ENCODE results near the gene NUDT14.

Gene NUDT14

GRCh38 chr14:105144026-105144665 is 37.0 kb downstream of the NUDT14 start:
- no peak for DNase-seq

- DNase-seq, result no peak
Measured at GRCh38 chr14:105143451-105144025, 37.6 kb downstream of the NUDT14 start.

GRCh38 chr14:105142651-105143450 is 38.3 kb downstream of the NUDT14 start:
- DNase-seq, result no peak

GRCh38 chr14:105141486-105142281 is 39.4 kb downstream of the NUDT14 start:
- no peak for DNase-seq

- no peak for DNase-seq
Measured at GRCh38 chr14:105141026-105141425, 40.1 kb downstream of the NUDT14 start.

GRCh38 chr14:105140581-105140980 is 40.5 kb downstream of the NUDT14 start:
- no peak for DNase-seq

- DNase-seq, result no peak
Measured at GRCh38 chr14:105139831-105140239, 41.3 kb downstream of the NUDT14 start.

GRCh38 chr14:105139212-105139825 is 41.8 kb downstream of the NUDT14 start:
- DNase-seq, result no peak

- no peak for DNase-seq
Measured at GRCh38 chr14:105138551-105139111, 42.5 kb downstream of the NUDT14 start.

- no peak for DNase-seq
Measured at GRCh38 chr14:105138021-105138541, 43.0 kb downstream of the NUDT14 start.

- DNase-seq, result no peak
Measured at GRCh38 chr14:105137481-105138020, 43.6 kb downstream of the NUDT14 start.

- DNase-seq, result no peak
Measured at GRCh38 chr14:105136401-105137322, 44.5 kb downstream of the NUDT14 start.

GRCh38 chr14:105135700-105136395 is 45.3 kb downstream of the NUDT14 start:
- DNase-seq, result no peak

- DNase-seq, result no peak
Measured at GRCh38 chr14:105132921-105133654, 48.0 kb downstream of the NUDT14 start.

- DNase-seq, result no peak
Measured at GRCh38 chr14:105131241-105131640, 49.9 kb downstream of the NUDT14 start.

- DNase-seq, result no peak
Measured at GRCh38 chr14:105128059-105128458, 53.1 kb downstream of the NUDT14 start.

GRCh38 chr14:105126981-105127329 is 54.2 kb downstream of the NUDT14 start:
- no peak for DNase-seq

GRCh38 chr14:105126126-105126980 is 54.8 kb downstream of the NUDT14 start:
- DNase-seq, result no peak

All from fibroblast of skin of right quadriceps (primary cell).